ENCODE results near the gene EDC3. TPM values are rescaled to one million over a fixed set of nuclear protein-coding genes. Genes with fewer than 3 reads are reported as not detected.

The EDC3 gene
- total RNA-seq, 2 donors from 2014 or later = 44.5 to 48.3 TPM

GRCh38 chr15:74724570-74725224, 28.9 kb upstream of the EDC3 start:
- Histone ChIP-seq H3K4me1 (ENCODE audit: control insufficient read depth, insufficient read depth, low read length) (no peaks in the 10 kb centered on the region), H3K9me3 (ENCODE audit: control insufficient read depth, low read length) (no peaks in the 10 kb centered on the region), H3K27me3 (ENCODE audit: control insufficient read depth, insufficient read depth, low read length, poor library complexity, severe bottlenecking) (peaks cover 40% of the 10 kb centered on the region), H3K4me3 (ENCODE audit: low read length) (no peak overlapping the region), H3K27ac (ENCODE audit: low read depth, low read length) (no peak overlapping the region), H3K9ac (ENCODE audit: extremely low read depth, low read length, poor library complexity, severe bottlenecking) (no peak overlapping the region), H3K36me3 (ENCODE audit: control insufficient read depth, insufficient read depth, low read length) (no peaks in the 10 kb centered on the region)
- no peak for DNase-seq
- Mint-ChIP-seq H3K4me1 (peaks cover 16% of the 10 kb centered on the region), H3K4me3 (peak overlapping the region; percentile 47), H3K9me3 (peaks cover 16% of the 10 kb centered on the region), H3K36me3 (ENCODE audit: low read depth) (no peaks in the 10 kb centered on the region), H3K27me3 (ENCODE audit: insufficient read depth) (peaks cover 75% of the 10 kb centered on the region), H3K27ac (no peak overlapping the region)
- no peak for TF ChIP-seq CTCF (conservative IDR thresholded peaks at IDR 0.05)

GRCh38 chr15:74723754-74724334, 28.0 kb upstream of the EDC3 start:
- H3K9me3 Mint-ChIP-seq = peaks cover 13% of the 10 kb centered on the region
- no peak overlapping the region for H3K4me3 Mint-ChIP-seq
- no peak overlapping the region for H3K27ac Mint-ChIP-seq
- Histone ChIP-seq H3K9me3 (ENCODE audit: control insufficient read depth, low read length) (no peaks in the 10 kb centered on the region), H3K4me3 (ENCODE audit: low read length) (no peak overlapping the region), H3K36me3 (ENCODE audit: control insufficient read depth, insufficient read depth, low read length) (no peaks in the 10 kb centered on the region), H3K27me3 (ENCODE audit: control insufficient read depth, insufficient read depth, low read length, poor library complexity, severe bottlenecking) (peaks cover 43% of the 10 kb centered on the region), H3K27ac (ENCODE audit: low read depth, low read length) (no peak overlapping the region), H3K9ac (ENCODE audit: extremely low read depth, low read length, poor library complexity, severe bottlenecking) (no peak overlapping the region), H3K4me1 (ENCODE audit: control insufficient read depth, insufficient read depth, low read length) (no peaks in the 10 kb centered on the region)
- H3K27me3 Mint-ChIP-seq (ENCODE audit: insufficient read depth) = peaks cover 76% of the 10 kb centered on the region
- DNase-seq = peak; percentile 57
- TF ChIP-seq CTCF (conservative IDR thresholded peaks at IDR 0.05) = no peak
- WGBS, 2 experiments (ENCODE audit: insufficient coverage in 1 of 2, insufficient read length in 1 of 2) = 77 to 100% methylated on average over 1 of the region's 1 CpG
- no peaks in the 10 kb centered on the region for H3K36me3 Mint-ChIP-seq (ENCODE audit: low read depth)
- H3K4me1 Mint-ChIP-seq = peaks cover 16% of the 10 kb centered on the region

- DNase-seq = no peak
- Mint-ChIP-seq H3K27me3 (ENCODE audit: insufficient read depth) (peaks cover 75% of the 10 kb centered on the region), H3K36me3 (ENCODE audit: low read depth) (no peaks in the 10 kb centered on the region), H3K4me3 (no peak overlapping the region), H3K4me1 (peaks cover 16% of the 10 kb centered on the region), H3K9me3 (peaks cover 12% of the 10 kb centered on the region), H3K27ac (no peak overlapping the region)
- Histone ChIP-seq H3K4me3 (ENCODE audit: low read length) (no peak overlapping the region), H3K27me3 (ENCODE audit: control insufficient read depth, insufficient read depth, low read length, poor library complexity, severe bottlenecking) (peaks cover 43% of the 10 kb centered on the region), H3K36me3 (ENCODE audit: control insufficient read depth, insufficient read depth, low read length) (no peaks in the 10 kb centered on the region), H3K9me3 (ENCODE audit: control insufficient read depth, low read length) (no peaks in the 10 kb centered on the region), H3K9ac (ENCODE audit: extremely low read depth, low read length, poor library complexity, severe bottlenecking) (no peak overlapping the region), H3K27ac (ENCODE audit: low read depth, low read length) (no peak overlapping the region), H3K4me1 (ENCODE audit: control insufficient read depth, insufficient read depth, low read length) (no peaks in the 10 kb centered on the region)
- 92 to 97% methylated on average over 1 of the region's 1 CpG for WGBS, 2 experiments (ENCODE audit: insufficient coverage in 1 of 2, insufficient read length in 1 of 2)
- no peak for TF ChIP-seq CTCF (conservative IDR thresholded peaks at IDR 0.05)
Measured at GRCh38 chr15:74723187-74723586, 27.4 kb upstream of the EDC3 start.
